HG02970 (cell line): ENCODE measurements around the gene NOTUM.

Experiments
- ATAC-seq: cut with Tn5 transposase; IDR thresholded peaks from one replicate; pipeline ENCODE4 v1.9.1; 2021; ENCODE audit warnings: mild to moderate bottlenecking, moderate library complexity, moderate number of reproducible peaks; ENCODE audit not compliant: unreplicated experiment, low FRiP score

The NOTUM gene

GRCh38 chr17:81961087-81961511 is at the start of gene NOTUM:
Gene NOTUM (minus strand): TSS chr17:81961187. CDS start chr17:81960909, 278 bp downstream.
- ATAC-seq: no peak

GRCh38 chr17:82009413-82009812 is 48.4 kb upstream of the NOTUM start:
- no peak for ATAC-seq

GRCh38 chr17:82008941-82009405 is 48.0 kb upstream of the NOTUM start:
- ATAC-seq: no peak

- no peak for ATAC-seq
These were observed 47.4 kb upstream of the NOTUM start for GRCh38 chr17:82008258-82008940.

GRCh38 chr17:82007495-82008257 is 46.7 kb upstream of the NOTUM start:
- no peak for ATAC-seq

GRCh38 chr17:82007228-82007494 is 46.2 kb upstream of the NOTUM start:
- no peak for ATAC-seq

- no peak for ATAC-seq
These were observed 45.7 kb upstream of the NOTUM start for GRCh38 chr17:82006468-82007227.

- ATAC-seq: no peak
These were observed 44.8 kb upstream of the NOTUM start for GRCh38 chr17:82005701-82006348.

- ATAC-seq: no peak
These were observed 43.8 kb upstream of the NOTUM start for GRCh38 chr17:82004517-82005455.

- ATAC-seq: no peak
These were observed 42.7 kb upstream of the NOTUM start for GRCh38 chr17:82003411-82004381.

- no peak for ATAC-seq
These were observed 40.6 kb upstream of the NOTUM start for GRCh38 chr17:82001571-82002056.

- ATAC-seq: no peak
These were observed 40.0 kb upstream of the NOTUM start for GRCh38 chr17:82000803-82001570.

GRCh38 chr17:81999976-82000802 is 39.2 kb upstream of the NOTUM start:
- ATAC-seq: no peak

GRCh38 chr17:81999587-81999975 is 38.6 kb upstream of the NOTUM start:
- no peak for ATAC-seq

GRCh38 chr17:81998691-81999438 is 37.9 kb upstream of the NOTUM start:
- no peak for ATAC-seq

GRCh38 chr17:81998212-81998611 is 37.2 kb upstream of the NOTUM start:
- ATAC-seq: no peak
